Activated CD4-positive, CD25-positive, alpha-beta regulatory T cell treated with anti-CD3 and anti-CD28 coated beads, Interleukin-2, amount 50 U/mL, for 72 hours (primary cell): ENCODE data around the gene MRGPRE.
"Not testable (repeated sequence)": the region's sequence is repeated elsewhere in the genome, so short reads cannot be mapped to it uniquely, and the experiment has no call there.

Experiments
- DNase-seq: peaks from one replicate; pipeline ENCODE4 v3.0.0; 2021

MRGPRE gene

DNA sequence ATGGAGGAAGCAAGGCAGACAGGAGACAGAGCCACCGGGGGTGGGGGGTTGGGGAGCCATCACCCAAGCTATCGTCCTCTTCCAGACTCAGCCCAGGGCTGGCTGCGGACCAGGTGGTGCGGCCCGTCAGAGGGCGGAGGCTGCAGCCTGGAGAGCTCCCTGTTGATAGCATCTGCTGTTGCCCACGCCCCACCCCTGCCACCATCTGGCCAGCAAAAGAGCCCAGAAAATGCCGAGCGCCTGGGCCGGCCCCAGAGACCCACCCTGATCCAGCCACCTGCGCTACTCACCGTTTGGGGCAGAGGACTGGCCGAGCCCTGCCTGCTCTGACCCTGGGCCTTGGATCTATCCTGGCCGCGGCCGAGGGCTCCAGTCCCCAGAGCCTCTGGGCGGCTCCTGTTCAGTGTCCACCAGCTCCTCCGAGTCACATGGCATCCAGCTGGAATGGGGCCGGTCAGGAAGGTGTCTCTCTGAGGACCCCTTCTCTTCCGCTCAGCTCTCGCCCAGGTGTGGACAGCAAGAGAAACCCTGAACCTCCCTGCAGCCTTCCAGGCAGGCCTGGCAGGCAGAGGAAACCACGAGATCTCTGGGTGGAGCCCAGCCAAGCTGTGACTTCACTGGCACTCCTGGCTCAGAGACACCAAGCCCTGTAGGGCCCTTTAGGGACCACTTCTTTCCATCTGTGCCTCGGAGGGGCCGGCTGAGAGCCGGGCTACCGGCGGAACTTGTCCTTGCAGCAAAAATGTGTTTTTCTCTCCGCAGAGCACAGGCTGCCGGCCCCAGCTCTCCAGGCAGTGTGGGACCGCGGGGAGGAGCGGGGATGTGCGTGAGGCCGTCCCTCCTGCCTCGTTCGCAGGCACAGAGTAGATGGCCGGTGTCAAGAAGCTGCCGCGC lies at the start of gene MRGPRE:
Gene MRGPRE, minus strand, starts transcription at position 567 of the 894 bp plus-strand sequence. CDS start 3,618 bp downstream, outside the sequence.
- DNase-seq = peak; percentile 18

DNA sequence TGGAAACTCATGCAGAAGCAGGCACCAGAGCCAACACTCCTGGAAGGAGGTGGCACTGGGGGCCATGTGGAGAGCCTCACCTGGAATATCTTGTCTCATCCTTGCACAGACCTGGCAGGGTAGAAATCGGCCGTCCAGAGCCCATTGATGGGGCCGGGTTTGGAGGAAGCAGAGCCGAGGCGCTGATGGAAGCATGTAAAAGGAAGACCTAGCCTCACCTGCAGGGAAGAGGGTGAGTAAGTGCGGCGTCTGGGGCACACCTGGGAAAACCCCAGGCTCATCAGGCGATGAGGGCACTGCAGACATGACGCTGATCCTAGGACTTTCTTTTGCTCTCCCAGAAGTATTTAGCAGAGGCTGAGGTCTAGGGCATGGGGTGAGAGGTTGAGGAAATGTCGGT lies 48.9 kb upstream of the MRGPRE start:
- DNase-seq = not testable (repeated sequence)

DNA sequence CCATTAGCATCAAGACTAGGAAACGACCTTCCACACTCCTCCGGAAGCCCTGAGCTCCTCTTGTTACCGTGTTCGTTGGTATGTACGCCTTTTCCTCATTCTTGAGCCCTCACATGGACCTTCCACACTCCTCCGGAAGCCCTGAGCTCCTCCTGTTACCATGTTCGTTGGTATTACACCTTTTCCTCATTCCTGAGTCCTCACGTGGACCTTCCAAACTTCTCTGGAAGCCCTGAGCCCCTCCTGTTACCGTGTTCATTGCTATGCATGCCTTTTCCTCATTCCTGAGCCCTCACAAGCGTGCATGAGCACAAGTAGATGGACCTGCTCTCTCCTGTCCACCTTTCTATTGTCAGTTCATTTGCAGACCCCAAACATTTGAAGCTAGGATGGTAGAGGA lies 48.4 kb upstream of the MRGPRE start:
- DNase-seq = not testable (repeated sequence)

GRCh38 chr11:3278922-3279321 lies 46.7 kb upstream of the MRGPRE start:
- not testable (repeated sequence) for DNase-seq

DNA sequence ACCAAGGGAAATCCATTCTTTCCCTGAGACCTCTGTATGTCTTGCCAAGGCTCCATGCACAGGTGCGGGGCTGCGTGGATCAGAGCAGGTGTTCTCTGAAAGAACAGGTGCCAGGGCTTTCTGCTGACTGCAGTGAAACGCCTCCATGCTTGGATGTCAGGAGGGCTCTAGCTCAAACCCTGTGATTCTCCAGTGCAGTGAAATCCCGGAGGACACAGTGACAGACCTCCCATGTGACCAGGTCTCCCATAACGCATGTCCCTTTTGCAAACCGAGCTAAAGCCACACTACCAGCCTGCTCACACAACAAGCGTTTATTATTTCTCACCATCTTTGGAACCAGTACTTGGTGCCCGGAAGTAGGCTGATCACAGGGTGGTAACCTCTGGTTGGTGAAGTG lies 41.4 kb upstream of the MRGPRE start:
- not testable (repeated sequence) for DNase-seq

DNA sequence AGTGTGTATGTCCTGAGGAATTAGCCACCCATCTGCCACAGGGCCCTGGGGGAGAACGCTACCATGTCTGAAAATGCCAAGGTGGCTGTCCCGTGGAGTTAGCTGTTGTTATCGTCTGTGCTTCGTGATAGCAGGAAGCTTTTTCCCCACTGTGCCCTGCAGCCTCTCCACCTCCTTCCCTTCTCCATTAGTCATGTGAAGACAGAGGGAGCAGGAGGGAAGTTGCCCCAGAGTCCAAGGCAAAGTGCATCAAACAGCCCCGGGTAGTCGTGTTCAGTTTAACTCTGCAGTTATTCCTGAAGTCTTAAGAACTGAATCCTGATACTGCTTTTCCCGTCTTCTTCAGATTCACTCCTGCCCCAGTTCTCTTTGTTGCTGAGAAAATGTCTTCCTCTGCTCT lies 30.3 kb upstream of the MRGPRE start:
- DNase-seq = not testable (repeated sequence)

- DNase-seq = not testable (repeated sequence)
Observed at GRCh38 chr11:3261831-3262230, 29.6 kb upstream of the MRGPRE start.

DNA sequence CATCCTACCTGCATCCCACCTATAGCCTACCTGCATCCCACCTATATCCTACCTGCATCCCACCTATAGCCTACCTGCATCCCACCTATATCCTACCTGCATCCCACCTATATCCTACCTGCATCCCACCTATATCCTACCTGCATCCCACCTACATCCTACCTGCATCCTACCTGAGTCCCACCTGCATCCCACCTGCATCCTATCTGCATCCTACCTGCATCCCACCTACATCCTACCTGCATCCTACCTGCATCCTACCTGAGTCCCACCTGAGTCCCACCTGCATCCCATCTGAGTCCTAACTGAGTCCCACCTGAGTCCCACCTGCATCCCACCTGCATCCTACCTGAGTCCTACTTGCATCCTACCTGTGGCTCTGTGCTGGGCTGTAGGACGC lies 25.3 kb upstream of the MRGPRE start:
- DNase-seq = not testable (repeated sequence)

DNA sequence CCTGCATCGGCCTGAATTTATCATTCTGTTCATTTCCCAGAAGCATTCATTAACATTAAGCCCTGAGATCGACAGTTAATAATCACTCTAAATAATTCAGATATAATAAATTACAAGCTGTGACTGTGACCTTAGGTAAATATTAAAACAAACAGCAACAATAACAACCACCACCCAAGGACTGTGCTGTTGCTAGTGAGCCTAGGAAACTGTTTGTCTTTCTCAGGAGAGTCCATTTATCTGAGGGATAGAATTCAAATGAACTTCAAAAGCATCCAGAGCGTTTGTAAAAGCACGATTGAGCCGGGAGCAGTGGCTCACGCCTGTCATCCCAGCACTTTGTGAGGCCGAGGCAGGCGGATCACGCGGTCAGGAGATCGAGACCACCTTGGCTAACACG lies 23.0 kb upstream of the MRGPRE start:
- not testable (repeated sequence) for DNase-seq

DNA sequence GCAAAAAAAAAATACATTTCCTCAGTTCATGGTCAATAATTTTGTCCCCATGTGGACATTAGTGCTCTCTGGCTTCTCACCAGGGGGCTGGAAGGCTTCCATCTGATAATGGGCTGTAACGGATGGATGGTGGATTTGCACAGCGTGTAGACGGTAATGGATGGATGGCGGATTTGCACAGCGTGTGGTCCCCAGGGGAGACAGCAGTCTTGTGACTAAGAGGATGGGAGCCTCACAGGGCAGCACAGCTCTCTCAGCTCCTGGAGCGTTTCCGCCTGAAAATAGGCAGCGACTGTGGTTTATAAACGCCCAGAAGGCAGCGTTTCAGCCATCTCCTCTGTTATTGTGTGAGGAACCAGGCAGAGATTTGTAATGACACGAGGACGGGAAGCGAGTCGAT lies 22.6 kb upstream of the MRGPRE start:
- not testable (repeated sequence) for DNase-seq

- DNase-seq = no peak
Observed at GRCh38 chr11:3245071-3245470, 12.9 kb upstream of the MRGPRE start.

DNA sequence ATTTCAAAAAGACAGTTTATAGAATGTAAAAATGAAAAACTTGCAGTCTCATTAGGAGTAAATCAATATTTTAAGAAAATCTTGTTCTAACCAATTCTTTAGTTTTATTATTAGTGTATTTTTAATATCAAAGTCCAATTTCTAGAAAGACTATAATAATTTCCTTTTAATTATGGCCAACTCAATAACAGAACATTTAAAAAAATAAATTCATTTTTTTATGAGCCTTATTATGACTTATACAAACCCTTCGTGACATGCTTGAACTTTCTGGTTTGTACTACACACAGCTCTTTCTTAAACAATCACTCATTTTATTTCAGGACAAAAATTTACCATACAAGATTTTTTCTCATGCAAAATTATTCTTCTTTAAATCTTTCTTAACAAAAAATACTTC lies 11.7 kb upstream of the MRGPRE start:
- no peak for DNase-seq

- DNase-seq = no peak
Observed at GRCh38 chr11:3237119-3237518, 4.9 kb upstream of the MRGPRE start.

- DNase-seq = no peak
Observed at GRCh38 chr11:3234846-3235245, 2.6 kb upstream of the MRGPRE start.

GRCh38 chr11:3232956-3233355 lies 739 bp upstream of the MRGPRE start:
- DNase-seq = peak; percentile 21

- DNase-seq = no peak
Observed at GRCh38 chr11:3231550-3231850, 717 bp downstream of the MRGPRE start.

GRCh38 chr11:3230636-3231549 lies 1.3 kb downstream of the MRGPRE start:
- DNase-seq = no peak

DNA sequence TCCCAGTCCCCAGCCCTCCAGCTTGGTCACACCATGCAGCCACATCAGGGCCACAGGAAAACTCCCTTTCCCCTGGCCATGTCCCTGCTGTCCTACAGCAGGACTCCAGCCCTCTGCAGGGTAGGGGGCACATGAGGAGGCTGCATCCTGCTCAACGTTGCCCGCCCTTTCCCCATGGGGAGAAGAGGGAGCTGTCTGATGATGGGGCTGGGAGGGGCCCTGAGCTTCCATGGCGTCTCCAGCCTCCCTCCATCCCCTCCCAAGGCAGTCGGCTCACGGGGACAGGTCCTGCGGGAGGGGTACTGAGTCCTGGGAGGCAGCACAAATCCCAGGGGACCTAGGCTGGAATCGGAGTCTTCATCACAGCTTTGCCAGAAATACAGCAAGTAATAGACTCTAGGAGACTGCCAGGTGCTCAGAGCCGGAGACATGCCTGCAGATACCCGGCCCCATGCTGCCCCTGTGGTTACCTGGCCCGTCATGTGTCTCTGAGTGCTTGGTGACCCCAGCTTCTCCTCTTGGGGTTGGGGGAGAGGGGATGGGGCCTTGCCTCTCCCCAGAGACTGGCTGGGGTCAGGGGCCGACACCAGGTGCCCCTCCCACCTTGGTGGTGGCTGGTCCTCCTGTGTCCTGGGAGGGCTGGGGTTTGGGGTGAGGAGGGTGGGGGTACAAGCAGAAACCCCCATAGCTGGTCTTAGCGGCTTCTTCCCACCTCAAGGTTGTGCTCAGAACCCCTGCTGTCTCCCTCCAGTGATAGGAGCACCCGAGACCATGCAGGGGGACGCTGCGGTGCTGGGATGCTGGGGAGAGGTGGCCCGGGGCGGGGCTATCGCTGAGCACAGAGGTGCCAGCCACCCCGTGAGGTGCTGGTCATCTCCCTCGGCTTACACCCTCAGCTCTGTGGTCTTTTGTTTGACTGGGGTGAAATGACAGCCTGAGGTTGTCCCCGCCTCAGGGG lies 2.3 kb downstream of the MRGPRE start:
- no peak for DNase-seq

DNA sequence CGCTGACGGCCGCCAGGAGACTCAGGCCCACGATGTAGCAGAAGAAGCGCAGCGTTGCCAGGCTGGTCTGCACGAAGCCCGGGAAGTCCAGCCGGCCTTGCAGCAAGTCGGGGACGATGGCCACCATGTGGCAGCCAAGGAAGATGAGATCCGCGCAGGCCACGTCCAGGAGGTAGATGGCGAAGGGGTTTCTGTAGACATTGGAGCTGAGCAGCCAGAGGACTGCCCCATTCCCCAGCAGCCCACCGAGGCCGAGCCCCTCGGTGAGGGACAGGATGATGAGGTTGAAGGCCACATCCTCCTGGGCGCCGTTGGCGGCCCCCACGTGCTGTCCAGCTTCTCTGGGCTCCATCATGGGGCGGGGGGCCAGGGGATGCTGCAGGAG lies 3.8 kb downstream of the MRGPRE start:
- DNase-seq = no peak

DNA sequence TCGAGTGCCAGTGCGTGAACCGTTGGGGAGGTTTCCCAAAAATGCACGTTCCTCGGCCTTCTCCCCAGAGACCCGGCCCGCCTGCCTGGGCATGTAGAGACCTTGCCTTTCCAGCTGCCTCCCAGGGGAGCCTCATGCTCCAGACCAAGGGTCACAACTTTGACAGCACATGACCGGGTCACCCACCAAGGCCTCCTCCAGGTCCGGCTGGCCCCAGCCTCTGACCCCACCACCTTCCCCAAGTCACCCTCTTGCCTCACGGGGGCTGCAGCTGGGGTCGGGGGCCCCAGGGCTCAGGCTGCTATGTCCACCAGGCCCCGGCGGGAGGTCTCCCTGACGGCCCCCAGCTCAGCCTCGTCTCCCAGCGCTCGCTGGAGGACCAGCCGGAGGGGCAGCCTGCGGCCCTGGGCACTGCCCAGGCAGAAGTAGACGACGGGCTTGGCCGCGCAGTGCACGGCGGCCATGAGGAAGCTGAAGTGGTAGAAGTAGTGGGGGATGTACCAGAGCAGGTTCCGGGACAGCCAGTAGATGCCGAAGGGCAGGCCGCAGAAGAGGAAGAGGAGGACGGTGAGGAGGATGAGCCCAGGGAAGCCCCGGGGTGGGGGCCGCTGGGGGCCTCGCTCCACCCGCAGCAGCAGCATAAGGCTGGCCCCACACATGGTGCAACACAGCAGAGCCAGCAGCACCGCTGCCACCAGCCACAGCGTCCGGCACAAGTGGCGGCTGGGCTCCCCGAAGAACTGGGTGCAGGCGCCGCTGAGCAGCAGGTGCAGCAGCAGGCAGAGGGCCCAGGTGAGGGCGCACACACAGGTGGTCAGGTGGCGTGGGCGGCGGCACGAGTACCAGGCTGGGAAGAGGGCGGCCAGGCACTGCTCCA lies 4.4 kb downstream of the MRGPRE start:
- no peak for DNase-seq

GRCh38 chr11:3226846-3227567 lies 5.2 kb downstream of the MRGPRE start:
- DNase-seq = peak; percentile 15
